Fibroblast of peridontal ligament (primary cell): Measurements from ENCODE around the gene C1QTNF9B.

ENCODE experiments used
- DNase-seq: peaks from one replicate; pipeline ENCODE4 v3.0.0-alpha.2; 2010; ENCODE audit errors: extremely low read depth

The C1QTNF9B gene

GRCh38 chr13:23859455-23859854 lies 37.8 kb downstream of the C1QTNF9B start:
- DNase-seq, result no peak

DNA sequence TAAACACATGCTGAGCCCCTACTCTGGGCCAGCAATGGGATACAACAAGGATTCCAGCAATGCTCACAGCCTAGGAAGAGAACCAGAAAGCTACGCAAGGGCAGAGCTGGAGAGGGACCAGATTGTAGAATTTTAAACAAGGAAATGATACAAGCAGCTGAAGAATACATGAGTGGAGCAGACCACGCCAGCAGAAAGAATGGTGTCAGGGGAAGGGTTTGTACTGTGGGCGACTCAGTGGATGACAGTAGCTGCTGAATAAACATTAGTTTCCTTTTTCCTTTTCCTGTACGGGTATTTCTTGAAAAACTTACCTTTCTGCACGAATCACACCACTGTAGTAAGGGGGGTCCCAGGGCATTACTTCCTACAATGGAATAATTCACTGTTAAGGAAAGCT lies 38.8 kb downstream of the C1QTNF9B start:
- DNase-seq, result peak; percentile 5

DNA sequence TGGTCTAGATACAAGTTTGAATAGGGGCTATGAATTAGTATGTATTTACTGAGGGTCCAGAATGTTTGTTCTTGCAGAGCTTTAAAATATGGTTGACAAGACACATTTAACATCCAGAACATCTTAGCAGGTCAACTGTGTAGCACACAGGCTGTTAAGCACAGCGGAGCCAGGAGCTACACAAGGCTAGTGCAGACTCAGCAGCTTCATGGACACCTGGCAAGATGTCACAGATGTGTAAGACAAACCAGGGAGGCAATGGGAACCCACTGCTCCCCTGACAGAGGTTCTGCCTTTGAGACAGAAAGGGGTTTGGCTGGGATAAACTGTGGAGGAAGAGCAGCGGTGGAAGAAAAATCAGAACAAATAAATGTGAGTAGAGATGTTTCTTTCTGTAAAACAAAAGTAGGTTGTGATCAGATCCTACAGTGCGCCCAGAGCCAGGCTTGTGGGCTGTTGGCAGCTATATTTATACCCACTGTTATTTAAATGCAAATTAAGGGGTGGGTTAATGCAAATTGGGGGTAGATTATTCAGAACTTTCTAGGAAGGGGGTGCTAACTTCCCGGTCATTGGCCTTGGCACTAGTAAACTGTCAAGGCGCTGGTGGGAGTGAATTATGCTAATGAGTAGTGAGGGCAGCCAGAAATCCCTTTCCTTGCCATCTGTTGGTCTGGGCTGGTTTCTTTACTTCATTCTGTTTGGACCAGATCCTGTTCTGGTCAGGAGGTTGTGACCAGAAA lies 41.1 kb downstream of the C1QTNF9B start:
- DNase-seq, result no peak

GRCh38 chr13:23855360-23855759 lies 41.9 kb downstream of the C1QTNF9B start:
- no peak for DNase-seq

- DNase-seq, result no peak
These were observed 45.0 kb downstream of the C1QTNF9B start for GRCh38 chr13:23852351-23852750.

- peak; percentile 33 for DNase-seq
These were observed 46.2 kb downstream of the C1QTNF9B start for GRCh38 chr13:23851106-23851505.

- no peak for DNase-seq
These were observed 47.2 kb downstream of the C1QTNF9B start for GRCh38 chr13:23850134-23850533.

DNA sequence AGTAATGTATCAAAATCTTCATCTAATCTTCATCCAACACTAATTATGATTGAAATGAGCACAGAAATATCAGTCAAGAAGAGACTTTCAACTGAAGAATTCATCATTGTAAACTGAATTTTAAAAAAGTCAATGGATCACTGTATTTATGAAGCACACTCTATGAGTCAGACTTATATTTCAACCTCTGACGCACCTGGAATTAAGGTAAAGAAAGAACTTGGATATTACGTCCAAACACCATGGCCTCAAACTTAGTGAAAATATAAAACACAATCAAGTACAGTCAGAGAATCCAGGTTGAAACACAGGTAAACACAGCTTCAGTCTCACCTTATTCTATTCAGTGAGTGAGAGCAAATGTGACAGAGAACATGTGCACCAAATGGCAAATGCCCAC lies 47.6 kb downstream of the C1QTNF9B start:
- no peak for DNase-seq

- DNase-seq, result no peak
These were observed 48.6 kb downstream of the C1QTNF9B start for GRCh38 chr13:23848646-23849141.

DNA sequence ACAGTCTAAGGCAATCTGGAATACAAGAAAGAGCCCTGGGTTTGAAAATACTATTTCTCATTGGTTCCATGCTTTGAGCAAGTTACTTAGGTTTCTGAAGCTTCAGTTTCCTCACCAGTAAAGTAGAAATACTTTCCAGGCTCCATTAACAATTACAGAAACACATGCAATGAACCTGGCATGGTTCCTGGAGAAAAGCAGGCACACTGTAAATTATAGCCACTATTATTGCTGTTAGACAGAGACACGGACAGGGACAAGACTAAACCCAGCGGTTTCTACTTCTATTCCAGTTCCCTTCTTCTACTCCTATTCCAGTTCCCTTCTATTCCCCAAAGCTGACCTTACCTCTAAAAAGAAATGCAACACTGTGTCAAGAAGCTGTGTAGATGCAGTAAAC lies 49.3 kb downstream of the C1QTNF9B start:
- peak; percentile 10 for DNase-seq

GRCh38 chr13:23847497-23847896 lies 49.8 kb downstream of the C1QTNF9B start:
- DNase-seq, result no peak

DNA sequence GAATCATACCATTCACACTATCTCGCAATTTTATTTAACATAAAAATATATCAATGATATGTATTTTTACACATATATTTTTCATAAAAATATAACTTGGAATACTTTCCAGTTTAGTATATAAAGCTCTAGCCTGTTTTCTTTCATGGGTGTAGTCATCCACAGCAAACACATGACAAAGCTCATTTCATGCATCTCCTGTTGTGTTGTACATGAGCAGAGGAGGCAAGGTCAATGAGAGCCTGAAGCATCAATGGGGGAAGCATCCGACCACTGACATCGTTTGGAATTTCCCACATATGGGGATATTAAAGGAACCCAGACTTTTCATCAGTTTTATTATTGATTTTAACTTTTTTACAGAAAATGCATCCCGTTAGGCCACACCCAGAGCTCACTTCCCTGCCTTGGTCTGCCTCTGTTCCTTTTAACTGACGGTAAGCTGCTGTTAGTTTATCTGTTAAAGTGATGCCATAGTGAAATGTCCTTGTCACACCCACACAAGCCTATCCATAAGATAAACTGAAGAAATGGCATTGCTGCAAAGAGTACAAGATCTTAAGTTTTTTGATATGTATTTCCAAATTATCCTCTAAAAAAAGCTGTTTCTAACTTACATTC lies 52.1 kb downstream of the C1QTNF9B start:
- DNase-seq, result no peak

DNA sequence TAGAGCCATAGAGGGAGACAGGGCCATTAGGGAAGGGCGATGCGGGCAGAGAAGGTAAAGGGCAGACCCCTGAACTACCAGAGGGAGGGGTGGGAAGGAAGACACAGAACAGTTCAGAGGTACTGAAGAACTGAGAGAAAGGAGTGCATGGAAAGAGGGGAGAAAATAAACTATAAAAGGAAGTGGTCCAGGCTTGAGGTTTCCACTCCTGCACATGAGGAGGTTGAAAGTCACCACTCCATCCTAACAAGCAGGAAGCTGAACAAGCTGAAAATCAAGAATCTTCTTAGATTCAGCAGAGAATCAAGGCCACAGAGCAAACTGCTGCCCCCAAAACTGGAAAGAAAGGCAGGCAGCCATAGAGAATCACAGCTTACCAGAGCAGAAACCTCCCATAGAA lies 53.2 kb downstream of the C1QTNF9B start:
- no peak for DNase-seq

GRCh38 chr13:23843436-23843835 lies 53.9 kb downstream of the C1QTNF9B start:
- DNase-seq, result no peak

DNA sequence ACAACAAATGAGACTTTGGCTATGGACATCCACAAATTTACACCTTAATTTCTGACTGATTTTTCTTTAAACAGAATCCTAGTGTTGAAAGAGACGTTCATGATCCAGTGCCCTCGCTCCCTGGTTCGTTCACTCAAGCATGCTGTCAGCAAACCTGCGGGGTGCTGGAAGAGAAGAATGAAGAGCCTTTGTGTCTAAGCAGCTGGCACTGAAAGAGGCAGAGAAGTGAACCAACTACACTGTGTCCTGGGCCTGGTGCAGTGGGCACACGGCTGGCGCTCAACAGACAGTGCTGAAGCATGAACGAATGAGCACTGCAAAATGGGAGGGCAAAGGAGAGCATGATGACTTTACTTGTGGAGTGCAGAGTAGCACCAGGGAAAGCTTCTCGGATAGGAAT lies 54.9 kb downstream of the C1QTNF9B start:
- no peak for DNase-seq
